Karpas-422 (cell line): ENCODE results near the gene HMGCR. TPM values are rescaled to one million over a fixed set of nuclear protein-coding genes. Genes with fewer than 3 reads are reported as not detected.
"Not testable (repeated sequence)": the region's sequence is repeated elsewhere in the genome, so short reads cannot be mapped to it uniquely, and the experiment has no call there.

Source experiments
- DNase-seq: peaks from one replicate; pipeline ENCODE4 v3.0.0-alpha.2; 2015
- H2AFZ ChIP-seq: fragments of 200-600 bp; sonication (generic); 2 replicates; pipeline ENCODE4 v1.6.1; 2014; ENCODE audit warnings: antibody characterized with exemption, low read length, mixed read lengths
- H3K27ac ChIP-seq: fragments of 200-600 bp; sonication (generic); 2 replicates; pipeline ENCODE4 v1.5.1; 2014; ENCODE audit warnings: mild to moderate bottlenecking, low read length, moderate library complexity
- H3K27me3 ChIP-seq: fragments of 200-600 bp; sonication (generic); 2 replicates; pipeline ENCODE4 v1.6.1; 2014; ENCODE audit warnings: low read length, mixed read lengths
- H3K36me3 ChIP-seq: fragments of 200-600 bp; sonication (generic); 2 replicates; pipeline ENCODE4 v1.6.1; 2014; ENCODE audit warnings: low read length, mixed read lengths; ENCODE audit not compliant: insufficient read depth
- H3K4me1 ChIP-seq: fragments of 200-600 bp; sonication (generic); 2 replicates; pipeline ENCODE4 v1.6.1; 2014; ENCODE audit warnings: mild to moderate bottlenecking, low read length, mixed read lengths
- H3K4me2 ChIP-seq: fragments of 200-600 bp; sonication (generic); 2 replicates; pipeline ENCODE4 v1.6.1; 2014; ENCODE audit warnings: low read length, low read depth, mild to moderate bottlenecking; ENCODE audit not compliant: poor library complexity, severe bottlenecking
- H3K4me3 ChIP-seq: fragments of 200-600 bp; sonication (generic); 2 replicates; pipeline ENCODE4 v1.5.1; 2014; ENCODE audit warnings: mild to moderate bottlenecking, antibody characterized with exemption, low read length, mixed read lengths
- H3K79me2 ChIP-seq: fragments of 200-600 bp; sonication (generic); 2 replicates; pipeline ENCODE4 v1.6.1; 2014; ENCODE audit warnings: mild to moderate bottlenecking, low read length, mixed read lengths
- H3K9ac ChIP-seq: fragments of 200-600 bp; sonication (generic); 2 replicates; pipeline ENCODE4 v1.6.0; 2014; ENCODE audit warnings: low read length
- H3K9me2 ChIP-seq: fragments of 200-600 bp; sonication (generic), shearing (Covaris generic); replicated peaks from 2 replicates; pipeline ENCODE4 v1.6.0; 2014; ENCODE audit warnings: mild to moderate bottlenecking, low read length, moderate library complexity; ENCODE audit not compliant: insufficient read depth
- H3K9me3 ChIP-seq: fragments of 300-700, 200-600 bp; sonication (generic); 2 replicates; pipeline ENCODE4 v1.6.1; 2014; ENCODE audit warnings: low read length, mixed read lengths
- H4K20me1 ChIP-seq: fragments of 200-600 bp; sonication (generic); 2 replicates; pipeline ENCODE4 v1.6.1; 2014; ENCODE audit warnings: mild to moderate bottlenecking, antibody characterized with exemption, low read length, low read depth; ENCODE audit not compliant: insufficient read depth
- total RNA-seq: library from RNA; depleted of rRNA; stranded (reverse); fragments of >200 nt; shearing (Covaris generic); gene quantifications from 2 replicates; pipeline ENCODE4 v1.2.3, GENCODE V29; 2014; ENCODE audit warnings: low replicate concordance; rRNA removed

The HMGCR gene
- total RNA-seq, result 172 and 178 TPM in 2 replicates

- no peaks in the 10 kb centered on the region for H3K9me2 ChIP-seq
- peak within 1 kb of the TSS; percentile 86 for H3K4me3 ChIP-seq
- H2AFZ ChIP-seq, result peak within 1 kb of the TSS; percentile 71
- H3K4me2 ChIP-seq, result peak within 1 kb of the TSS; percentile 87
- peak within 1 kb of the TSS; percentile 85 for H3K27ac ChIP-seq
- H3K9ac ChIP-seq, result peak within 1 kb of the TSS; percentile 99
- H4K20me1 ChIP-seq, result peaks cover 35% of the 10 kb centered on the region
- peaks cover 47% of the 10 kb centered on the region for H3K79me2 ChIP-seq
- H3K36me3 ChIP-seq, result peaks cover 33% of the 10 kb centered on the region; the same call in 1 of the 2 replicates
- no peaks in the 10 kb centered on the region for H3K9me3 ChIP-seq
- peaks cover 36% of the 10 kb centered on the region for H3K4me1 ChIP-seq
- DNase-seq, result peak; percentile 99
- H3K27me3 ChIP-seq, result no peaks in the 10 kb centered on the region
Measured at GRCh38 chr5:75336615-75337336, at the start of gene HMGCR. Gene HMGCR, plus strand, starts transcription at chr5:75337220. Its CDS starts 5,386 bp downstream, at chr5:75342606.

GRCh38 chr5:75291844-75292243 lies 45.2 kb upstream of the HMGCR start:
- H3K4me2 ChIP-seq, H3K27me3 ChIP-seq, H3K79me2 ChIP-seq, H4K20me1 ChIP-seq, H3K9me3 ChIP-seq, H3K9me2 ChIP-seq, H2AFZ ChIP-seq, H3K27ac ChIP-seq, H3K4me1 ChIP-seq, H3K36me3 ChIP-seq, H3K4me3 ChIP-seq, H3K9ac ChIP-seq, DNase-seq: not testable (repeated sequence)

DNA sequence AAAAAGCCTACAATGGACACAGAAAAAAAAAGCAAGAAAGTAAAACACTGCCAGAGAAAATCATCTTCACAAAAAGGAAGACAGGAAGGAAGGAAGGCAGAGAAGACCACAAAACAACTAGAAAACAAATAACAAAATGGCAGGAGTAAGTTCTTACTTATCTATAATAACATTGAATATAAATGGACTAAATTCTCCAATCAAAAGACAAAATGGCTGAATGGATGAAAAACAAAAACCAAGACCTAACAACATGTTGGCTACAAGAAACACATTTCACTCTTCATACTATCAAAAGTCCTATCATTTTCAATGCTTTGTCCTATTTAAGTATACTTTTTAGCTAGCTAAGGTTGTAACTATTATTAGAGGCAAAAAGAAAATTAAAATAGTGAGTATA lies 36.9 kb upstream of the HMGCR start:
- Histone ChIP-seq H3K36me3 (no peaks in the 10 kb centered on the region), H3K4me1 (no peaks in the 10 kb centered on the region), H3K4me2 (no peak overlapping the region), H3K79me2 (no peaks in the 10 kb centered on the region), H3K27ac (no peak overlapping the region), H4K20me1 (no peaks in the 10 kb centered on the region), H2AFZ (no peak overlapping the region), H3K4me3 (no peak overlapping the region), H3K27me3 (no peaks in the 10 kb centered on the region), H3K9ac (no peak overlapping the region), H3K9me3 (no peaks in the 10 kb centered on the region), H3K9me2 (no peaks in the 10 kb centered on the region)
- DNase-seq, result no peak

DNA sequence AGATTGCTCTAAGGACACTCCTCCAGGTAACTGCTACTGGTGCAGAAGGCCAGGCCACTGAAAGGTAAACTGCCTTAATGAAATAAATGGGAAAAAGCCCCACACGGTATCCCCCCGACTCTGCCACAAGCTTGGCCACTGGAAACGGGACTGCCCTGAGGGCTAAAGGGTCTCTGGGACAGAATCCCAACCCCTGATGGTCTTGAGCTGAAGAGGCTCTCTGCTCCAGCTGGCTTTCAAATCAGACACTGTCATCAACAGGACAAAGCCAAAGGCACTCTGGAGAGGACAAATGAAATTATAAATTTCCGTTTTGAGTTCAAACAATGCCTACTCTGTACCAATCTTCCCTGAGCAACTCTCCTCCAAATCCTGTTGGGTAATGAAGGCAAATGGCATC lies 33.6 kb upstream of the HMGCR start:
- H3K4me2 ChIP-seq, result no peak overlapping the region
- H3K27ac ChIP-seq, result no peak overlapping the region
- no peak for DNase-seq

GRCh38 chr5:75304486-75304885 lies 32.5 kb upstream of the HMGCR start:
- not testable (repeated sequence) for H2AFZ ChIP-seq, H3K9me2 ChIP-seq, H3K36me3 ChIP-seq, H4K20me1 ChIP-seq, H3K9ac ChIP-seq, H3K4me1 ChIP-seq, H3K27me3 ChIP-seq, H3K4me3 ChIP-seq, DNase-seq, H3K79me2 ChIP-seq, H3K27ac ChIP-seq, H3K9me3 ChIP-seq, H3K4me2 ChIP-seq

More for the DNA sequence above, 33.6 kb upstream of the HMGCR start:
- Histone ChIP-seq H3K36me3 (no peaks in the 10 kb centered on the region), H2AFZ (no peak overlapping the region), H3K27me3 (no peaks in the 10 kb centered on the region), H3K4me3 (no peak overlapping the region), H3K79me2 (no peaks in the 10 kb centered on the region), H3K9me2 (no peaks in the 10 kb centered on the region), H4K20me1 (no peaks in the 10 kb centered on the region), H3K4me1 (no peaks in the 10 kb centered on the region), H3K9me3 (no peaks in the 10 kb centered on the region), H3K9ac (no peak overlapping the region)

DNA sequence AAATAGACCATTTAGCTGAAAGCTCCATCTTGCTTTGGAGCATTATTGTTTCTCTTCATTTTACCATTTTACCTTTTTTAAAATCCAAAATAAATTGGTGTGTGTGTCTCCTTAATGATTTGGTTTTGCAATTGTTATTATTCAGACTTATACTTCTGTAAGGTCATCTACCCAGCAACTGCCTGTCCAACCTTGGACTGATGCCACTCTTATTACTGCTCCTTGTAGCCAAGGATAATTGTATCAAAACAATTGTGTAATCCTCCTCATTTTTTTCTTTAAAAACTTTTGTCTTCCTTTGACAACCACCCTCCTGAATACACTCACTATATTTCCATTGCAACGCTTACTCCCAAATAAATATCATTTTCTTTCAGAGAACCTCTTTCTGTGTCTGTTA lies 30.3 kb upstream of the HMGCR start:
- H3K27me3 ChIP-seq, result no peaks in the 10 kb centered on the region
- H3K79me2 ChIP-seq, result no peaks in the 10 kb centered on the region
- no peaks in the 10 kb centered on the region for H3K9me2 ChIP-seq
- no peak overlapping the region for H2AFZ ChIP-seq
- no peak overlapping the region for H3K9ac ChIP-seq
- H3K27ac ChIP-seq, result no peak overlapping the region
- no peaks in the 10 kb centered on the region for H4K20me1 ChIP-seq
- H3K4me1 ChIP-seq, result no peaks in the 10 kb centered on the region
- no peak overlapping the region for H3K4me2 ChIP-seq
- no peaks in the 10 kb centered on the region for H3K9me3 ChIP-seq
- H3K36me3 ChIP-seq, result no peaks in the 10 kb centered on the region
- no peak for DNase-seq
- no peak overlapping the region for H3K4me3 ChIP-seq

DNA sequence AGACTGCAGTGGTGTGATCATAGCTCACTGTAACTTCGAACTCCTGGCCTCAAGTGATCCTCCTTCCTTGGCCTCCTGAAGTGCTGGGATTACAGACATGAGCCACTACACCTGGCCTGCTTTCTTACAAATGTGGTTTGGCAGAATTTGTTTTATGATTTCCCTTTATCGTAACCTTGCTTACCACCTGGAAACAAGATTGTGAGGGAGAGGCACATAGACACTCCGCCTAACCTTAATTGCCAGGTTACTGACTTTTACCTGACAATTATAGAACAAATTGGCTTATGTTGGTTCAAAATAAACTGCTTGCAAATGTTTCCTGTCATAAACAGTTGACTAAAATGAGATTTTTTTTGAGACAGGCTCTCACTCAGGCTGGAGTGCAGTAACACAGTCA lies 26.8 kb upstream of the HMGCR start:
- H2AFZ ChIP-seq, result no peak overlapping the region
- H3K27me3 ChIP-seq, result no peaks in the 10 kb centered on the region
- H3K4me2 ChIP-seq, result no peak overlapping the region
- H3K4me3 ChIP-seq, result no peak overlapping the region
- H3K9ac ChIP-seq, result no peak overlapping the region
- no peaks in the 10 kb centered on the region for H3K9me2 ChIP-seq
- H4K20me1 ChIP-seq, result no peaks in the 10 kb centered on the region
- no peaks in the 10 kb centered on the region for H3K9me3 ChIP-seq
- H3K27ac ChIP-seq, result no peak overlapping the region
- H3K79me2 ChIP-seq, result no peaks in the 10 kb centered on the region
- no peaks in the 10 kb centered on the region for H3K36me3 ChIP-seq
- no peaks in the 10 kb centered on the region for H3K4me1 ChIP-seq
- DNase-seq, result no peak

- not testable (repeated sequence) for H3K9ac ChIP-seq, H3K4me3 ChIP-seq, H3K4me2 ChIP-seq, H3K9me3 ChIP-seq, H3K9me2 ChIP-seq, H3K36me3 ChIP-seq, H3K27ac ChIP-seq, H4K20me1 ChIP-seq, H3K4me1 ChIP-seq, H2AFZ ChIP-seq, H3K27me3 ChIP-seq, H3K79me2 ChIP-seq, DNase-seq
Measured at GRCh38 chr5:75319148-75319547, 17.9 kb upstream of the HMGCR start.
